SK-N-SH (cell line): Measurements from ENCODE around the gene KLHL40.

Source experiments
- CTCF ChIP-seq: fragments of 200-600 bp; sonication (generic); IDR thresholded peaks from 2 replicates; pipeline ENCODE4 v1.6.1; 2017; ENCODE audit warnings: antibody characterized with exemption, mild to moderate bottlenecking, moderate library complexity
- EP300 ChIP-seq, 2 experiments: IDR thresholded peaks; 2 replicates each; pipeline versions ENCODE4 v1.4.0 to v1.6.1; 2012; ENCODE audit warnings: borderline replicate concordance in 1 of 2, low read depth in 1 of 2, low read length in 1 of 2
- FOSL2 ChIP-seq: IDR thresholded peaks from 2 replicates; pipeline ENCODE4 v1.4.0; 2012; ENCODE audit warnings: low read depth, mild to moderate bottlenecking, moderate library complexity, borderline replicate concordance
- GABPA ChIP-seq: IDR thresholded peaks from 2 replicates; pipeline ENCODE4 v1.4.0; 2012; ENCODE audit warnings: low read depth, mild to moderate bottlenecking
- MAX ChIP-seq: IDR thresholded peaks from 2 replicates; pipeline ENCODE4 v1.4.0; 2012; ENCODE audit warnings: low read depth
- NFIC ChIP-seq: IDR thresholded peaks from 2 replicates; pipeline ENCODE4 v1.4.0; 2012; ENCODE audit warnings: borderline replicate concordance
- POLR2AphosphoS5 ChIP-seq: IDR thresholded peaks from 2 replicates; pipeline ENCODE4 v1.6.1; 2012; ENCODE audit warnings: low read depth, low read length
- RAD21 ChIP-seq: IDR thresholded peaks from 2 replicates; pipeline ENCODE4 v1.6.1; 2012; ENCODE audit warnings: mild to moderate bottlenecking, low read length
- REST ChIP-seq: IDR thresholded peaks from 2 replicates; pipeline ENCODE4 v1.6.1; 2012; ENCODE audit warnings: mild to moderate bottlenecking, low read depth, low read length, moderate library complexity
- USF2 ChIP-seq: fragments of 150-350 bp; IDR thresholded peaks from 2 replicates; pipeline ENCODE4 v1.6.1; 2017; ENCODE audit warnings: antibody characterized with exemption, low read length, low read depth, borderline replicate concordance

GRCh38 chr3:42723219-42723618, 37.9 kb downstream of the KLHL40 start:
- no peak for TF ChIP-seq NFIC
- no peak for TF ChIP-seq CTCF
- TF ChIP-seq REST: no peak
- no peak for TF ChIP-seq MAX
- TF ChIP-seq POLR2AphosphoS5: no peak
- TF ChIP-seq GABPA: no peak
- TF ChIP-seq FOSL2: no peak
- TF ChIP-seq RAD21: no peak
- no peak for TF ChIP-seq EP300 (IDR thresholded peaks at IDR 0.05; ENCODE audit: borderline replicate concordance in 1 of 2, low read depth in 1 of 2, low read length in 1 of 2)
- no peak for TF ChIP-seq USF2
